OCI-LY7 (cell line): ENCODE measurements around the gene C10orf90. TPM values are rescaled to one million over a fixed set of nuclear protein-coding genes. Genes with fewer than 3 reads are reported as not detected.

ENCODE experiments used
- BruUV-seq: library from RNA; stranded (reverse); fragments of 400-500 nt; replicated peaks from 2 replicates; lab custom pipeline; 2021; lab: Mats Ljungman, UMichigan
- CTCF ChIA-PET: fragments of 300-600 bp; sonication (Branson Sonifier 250); formaldehyde crosslinking; loops from one replicate; lab custom pipeline; 2022; ENCODE audit warnings: antibody characterized with exemption; ENCODE audit not compliant: unreplicated experiment; lab: Charles Lee
- POLR2A ChIA-PET: fragments of 300-600 bp; sonication (Branson Sonifier 250); formaldehyde crosslinking; loops from one replicate; lab custom pipeline; 2022; ENCODE audit warnings: antibody characterized with exemption; lab: Charles Lee
- DNase-seq: peaks from one replicate; pipeline ENCODE4 v3.0.0-alpha.2; 2015; ENCODE audit warnings: low spot score
- H2AFZ ChIP-seq: fragments of 200-600 bp; sonication (generic), shearing (Covaris generic); 2 replicates; pipeline ENCODE4 v1.6.1; 2014; ENCODE audit warnings: mild to moderate bottlenecking, antibody characterized with exemption, low read length, moderate library complexity
- H3K27ac ChIP-seq: fragments of 200-600 bp; sonication (generic); 2 replicates; pipeline ENCODE4 v1.5.1; 2014; ENCODE audit warnings: mixed run types, low read depth, mild to moderate bottlenecking, moderate library complexity, low read length, inconsistent platforms; ENCODE audit not compliant: poor library complexity, severe bottlenecking
- H3K36me3 ChIP-seq: fragments of 200-600 bp; sonication (generic); 2 replicates; pipeline ENCODE4 v1.6.1; 2014; ENCODE audit warnings: mild to moderate bottlenecking, antibody characterized with exemption, low read length, moderate library complexity, mixed read lengths; ENCODE audit not compliant: insufficient read depth
- H3K4me1 ChIP-seq: fragments of 200-600 bp; sonication (generic); 2 replicates; pipeline ENCODE4 v1.5.1; 2014; ENCODE audit warnings: mild to moderate bottlenecking, low read length; ENCODE audit not compliant: insufficient read depth, poor library complexity, severe bottlenecking
- H3K4me2 ChIP-seq: fragments of 200-600 bp; sonication (generic); 2 replicates; pipeline ENCODE4 v1.6.1; 2014; ENCODE audit warnings: mild to moderate bottlenecking, low read length
- H3K4me3 ChIP-seq: fragments of 200-600 bp; sonication (generic); 2 replicates; pipeline ENCODE4 v1.5.1; 2014; ENCODE audit warnings: mild to moderate bottlenecking, low read depth, low read length; ENCODE audit not compliant: poor library complexity, severe bottlenecking
- H3K79me2 ChIP-seq: fragments of 200-600 bp; sonication (generic); 2 replicates; pipeline ENCODE4 v1.6.1; 2016; ENCODE audit warnings: low read depth, mild to moderate bottlenecking, low read length, moderate library complexity, mixed read lengths; ENCODE audit not compliant: insufficient read depth
- H3K9me2 ChIP-seq: fragments of 200-600 bp; sonication (generic); 2 replicates; pipeline ENCODE4 v1.6.1; 2016; ENCODE audit warnings: mild to moderate bottlenecking, low read length, mixed read lengths; ENCODE audit not compliant: insufficient read depth
- H3K9me3 ChIP-seq: fragments of 200-600 bp; sonication (generic); 2 replicates; pipeline ENCODE4 v1.6.1; 2014; ENCODE audit warnings: mild to moderate bottlenecking, mixed run types, low read length, mixed read lengths
- H4K20me1 ChIP-seq: fragments of 200-600 bp; sonication (generic); 2 replicates; pipeline ENCODE4 v1.6.1; 2014; ENCODE audit warnings: mild to moderate bottlenecking, antibody characterized with exemption, low read length, moderate library complexity, mixed read lengths; ENCODE audit not compliant: insufficient read depth
- EZH2phosphoT487 ChIP-seq: fragments of 200-600 bp; sonication (generic); IDR thresholded peaks from 2 replicates; pipeline ENCODE4 v1.6.1; 2018; ENCODE audit warnings: low read depth, borderline replicate concordance, mild to moderate bottlenecking, mixed run types, antibody characterized with exemption, low read length, moderate library complexity, mixed read lengths
- intact Hi-C: fragments of 100-400 bp; cut with micrococcal nuclease; formaldehyde crosslinking; loops from one replicate; pipeline ENCODE4 v1.10.0; 2022; ENCODE audit not compliant: unreplicated experiment
- total RNA-seq, 2 experiments: library from RNA; depleted of rRNA in 1 of 2; stranded (reverse); fragments of >200 nt in 1 of 2; shearing (Covaris generic) in 1 of 2; gene quantifications; 2 replicates each; pipeline ENCODE4 v1.2.3, GENCODE V29; 2014 to 2022
- TF ChIP-seq, protein P1 (sequence below): fragments of 200-600 bp; sonication (generic); conservative IDR thresholded peaks from 2 replicates; pipeline ENCODE4 v1.5.1; 2014; ENCODE audit warnings: mild to moderate bottlenecking, antibody characterized with exemption, low read length, moderate library complexity, mixed read lengths

The C10orf90 gene
- total RNA-seq, 2 experiments from 2014 or later, result not detected

DNA sequence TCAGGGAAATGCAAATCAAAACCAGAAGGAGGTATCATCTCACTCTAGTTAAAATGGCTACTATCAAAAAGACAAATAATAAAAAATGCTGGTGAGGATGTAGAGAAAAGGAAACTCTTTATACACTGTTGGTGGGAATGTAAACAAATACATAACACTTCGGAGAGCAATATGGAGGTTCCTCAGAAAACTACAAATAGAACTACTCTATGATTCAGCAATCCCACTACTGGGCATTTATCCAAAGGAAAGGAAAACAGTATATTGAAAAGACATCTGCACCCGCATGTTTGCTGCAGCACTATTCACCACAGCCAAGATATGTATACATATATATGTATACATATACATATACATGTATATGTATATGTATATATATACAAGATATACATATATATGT is 94.2 kb downstream of the C10orf90 start:
- no peaks in the 10 kb centered on the region for H3K9me2 ChIP-seq
- no peaks in the 10 kb centered on the region for H3K4me1 ChIP-seq
- TF ChIP-seq, protein P1, sequence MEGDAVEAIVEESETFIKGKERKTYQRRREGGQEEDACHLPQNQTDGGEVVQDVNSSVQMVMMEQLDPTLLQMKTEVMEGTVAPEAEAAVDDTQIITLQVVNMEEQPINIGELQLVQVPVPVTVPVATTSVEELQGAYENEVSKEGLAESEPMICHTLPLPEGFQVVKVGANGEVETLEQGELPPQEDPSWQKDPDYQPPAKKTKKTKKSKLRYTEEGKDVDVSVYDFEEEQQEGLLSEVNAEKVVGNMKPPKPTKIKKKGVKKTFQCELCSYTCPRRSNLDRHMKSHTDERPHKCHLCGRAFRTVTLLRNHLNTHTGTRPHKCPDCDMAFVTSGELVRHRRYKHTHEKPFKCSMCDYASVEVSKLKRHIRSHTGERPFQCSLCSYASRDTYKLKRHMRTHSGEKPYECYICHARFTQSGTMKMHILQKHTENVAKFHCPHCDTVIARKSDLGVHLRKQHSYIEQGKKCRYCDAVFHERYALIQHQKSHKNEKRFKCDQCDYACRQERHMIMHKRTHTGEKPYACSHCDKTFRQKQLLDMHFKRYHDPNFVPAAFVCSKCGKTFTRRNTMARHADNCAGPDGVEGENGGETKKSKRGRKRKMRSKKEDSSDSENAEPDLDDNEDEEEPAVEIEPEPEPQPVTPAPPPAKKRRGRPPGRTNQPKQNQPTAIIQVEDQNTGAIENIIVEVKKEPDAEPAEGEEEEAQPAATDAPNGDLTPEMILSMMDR, result no peak
- TF ChIP-seq EZH2phosphoT487, result no peak
- ChIA-PET POLR2A (no interaction called here), CTCF (no interaction called here)
- no peak overlapping the region for H2AFZ ChIP-seq
- no peak for DNase-seq
- H3K9me3 ChIP-seq, result no peaks in the 10 kb centered on the region
- no peak overlapping the region for H3K4me3 ChIP-seq
- no peaks in the 10 kb centered on the region for H4K20me1 ChIP-seq
- intact Hi-C loops, result no loop called here
- no peaks in the 10 kb centered on the region for H3K36me3 ChIP-seq
- H3K4me2 ChIP-seq, result no peak overlapping the region
- H3K79me2 ChIP-seq, result no peaks in the 10 kb centered on the region
- no TSS peak for BruUV-seq
- H3K27ac ChIP-seq, result no peak overlapping the region

DNA sequence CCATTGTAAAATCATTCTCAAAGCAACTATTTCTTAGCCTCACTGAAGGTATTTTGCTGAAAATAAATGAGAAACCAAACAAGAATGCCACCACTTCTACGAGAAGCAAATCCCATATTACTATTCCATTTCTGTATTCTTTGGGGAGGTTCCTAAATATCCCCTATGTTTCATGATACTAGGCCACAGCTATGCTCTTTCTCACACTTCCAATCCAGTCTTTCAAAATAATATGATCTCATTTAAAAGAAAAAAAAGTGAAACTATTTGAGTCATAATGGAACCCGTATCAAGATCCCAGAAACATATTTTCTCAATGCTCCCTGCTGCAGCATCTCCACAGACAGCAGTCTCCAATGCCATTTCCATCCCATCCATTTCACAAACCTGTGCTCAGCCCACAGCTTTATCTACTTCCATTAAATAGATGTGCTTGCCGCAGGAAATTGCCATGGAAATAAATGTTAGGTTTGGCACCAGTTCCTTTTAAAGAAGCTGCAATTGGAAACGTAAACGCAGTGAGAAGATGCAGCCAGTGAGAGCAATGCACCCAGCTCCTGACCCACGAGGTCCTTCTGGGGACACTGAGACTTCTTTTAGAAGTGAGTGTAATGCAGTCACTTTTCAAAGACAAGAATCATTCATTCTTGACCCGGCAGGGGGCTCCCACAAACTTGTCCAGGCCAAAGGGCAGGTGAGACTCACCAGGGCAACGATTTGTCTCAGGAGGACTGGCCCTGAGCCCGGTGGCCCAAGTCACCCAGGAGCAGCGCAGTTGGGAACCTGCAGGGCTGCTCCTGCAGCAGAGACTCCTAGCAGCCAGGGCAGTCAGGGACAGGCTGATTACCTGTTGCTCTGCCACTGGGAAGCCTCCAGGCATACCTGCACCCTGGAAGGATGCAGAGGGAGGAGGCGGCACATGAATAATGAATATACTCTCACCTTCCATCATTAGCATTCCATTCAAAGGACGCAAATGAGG is 99.6 kb downstream of the C10orf90 start:
- Histone ChIP-seq H4K20me1 (no peaks in the 10 kb centered on the region), H3K36me3 (no peaks in the 10 kb centered on the region), H2AFZ (no peak overlapping the region), H3K27ac (no peak overlapping the region), H3K79me2 (no peaks in the 10 kb centered on the region), H3K4me2 (no peak overlapping the region), H3K4me1 (no peaks in the 10 kb centered on the region), H3K9me3 (no peaks in the 10 kb centered on the region), H3K9me2 (no peaks in the 10 kb centered on the region), H3K4me3 (no peak overlapping the region)
- POLR2A ChIA-PET, result no interaction called here
- CTCF ChIA-PET, result no interaction called here
- BruUV-seq, result no TSS peak
- TF ChIP-seq, protein P1, result no peak
- TF ChIP-seq EZH2phosphoT487, result no peak
- intact Hi-C loops, result no loop called here
- DNase-seq, result no peak

DNA sequence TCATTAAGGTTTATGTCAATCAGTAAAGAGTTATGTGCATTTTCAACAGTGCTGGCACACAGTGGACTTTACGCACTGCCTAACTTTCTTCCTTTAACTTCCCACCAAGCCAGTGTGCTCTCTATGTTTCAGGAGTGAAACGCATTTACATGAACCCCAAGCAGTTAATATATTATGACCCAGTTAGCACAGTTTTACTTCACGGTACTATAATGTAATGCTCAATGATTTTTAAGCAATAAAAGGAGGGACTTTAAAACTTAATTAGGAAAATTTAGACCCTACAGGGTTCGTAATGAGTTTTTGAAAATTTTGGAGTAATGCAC is 100.3 kb downstream of the C10orf90 start:
- Histone ChIP-seq H2AFZ (no peak overlapping the region), H3K4me3 (no peak overlapping the region), H3K36me3 (no peaks in the 10 kb centered on the region), H3K79me2 (no peaks in the 10 kb centered on the region), H3K4me1 (no peaks in the 10 kb centered on the region), H4K20me1 (no peaks in the 10 kb centered on the region), H3K27ac (no peak overlapping the region), H3K4me2 (no peak overlapping the region), H3K9me2 (no peaks in the 10 kb centered on the region), H3K9me3 (no peaks in the 10 kb centered on the region)
- intact Hi-C loops, result no loop called here
- ChIA-PET CTCF (no interaction called here), POLR2A (no interaction called here)
- BruUV-seq, result no TSS peak
- no peak for DNase-seq
- TF ChIP-seq, protein P1, result no peak
- no peak for TF ChIP-seq EZH2phosphoT487
